ENCODE measurements around the gene CRAMP1.

- TF ChIP-seq EZH2 (IDR thresholded peaks at IDR 0.05) (no peak), CTCF (IDR thresholded peaks at IDR 0.05) (no peak)
Measured at GRCh38 chr16:1565083-1565805, 46.9 kb upstream of the CRAMP1 start.

Data from neural progenitor cell (in vitro differentiated cells).